Colonic mucosa (tissue), 4 donors: ENCODE measurements around the gene PTTG1IP2. TPM values are rescaled to one million over a fixed set of nuclear protein-coding genes. Genes with fewer than 3 reads are reported as not detected.

Source experiments
- DNase-seq: peaks from one replicate; pipeline ENCODE4 v3.0.0-alpha.2; 2020
- H3K27ac ChIP-seq: fragments of 200-600 bp; one replicate; pipeline ENCODE4 v1.8.0; 2021
- H3K27me3 ChIP-seq: fragments of 200-600 bp; one replicate; pipeline ENCODE4 v1.8.0; 2021
- H3K36me3 ChIP-seq: fragments of 200-600 bp; one replicate; pipeline ENCODE4 v1.8.0; 2021
- H3K4me1 ChIP-seq: fragments of 200-600 bp; one replicate; pipeline ENCODE4 v1.8.0; 2021; ENCODE audit warnings: mild to moderate bottlenecking
- H3K4me3 ChIP-seq: fragments of 200-600 bp; one replicate; pipeline ENCODE4 v1.8.0; 2021
- H3K9ac ChIP-seq, 2 donors: one replicate each; pipeline ENCODE4 v1.7.0; 2013; ENCODE audit warnings: control low read depth in 2 of 2, low read depth in 2 of 2, low read length in 2 of 2
- H3K9me3 ChIP-seq: fragments of 200-600 bp; one replicate; pipeline ENCODE4 v1.8.0; 2021
- CTCF ChIP-seq: fragments of 200-600 bp; IDR thresholded peaks from one replicate; pipeline ENCODE4 v1.8.0; 2022; ENCODE audit warnings: antibody characterized with exemption, mild to moderate bottlenecking
- intact Hi-C: fragments of 100-400 bp; cut with DNase I; formaldehyde crosslinking; loops from one replicate; pipeline ENCODE4 v1.14.1; 2022
- total RNA-seq, 2 donors: library from RNA; stranded (reverse); fragmentation: NEBNext Ultra II Directional in 1 of 2; extraction: Animal tissue kit (Norgen Biotek cat#: 25700) in 1 of 2; gene quantifications; one replicate each; pipeline ENCODE4 v1.2.1, GENCODE V29; 2021
- donor health status: healthy.
- donor health status: DM: no; HTN: no; CAD: no.
- donor health status: DM: no; HTN: no; CAD: no.

PTTG1IP2 gene
- total RNA-seq, 2 donors from 2014 or later = not detected

DNA sequence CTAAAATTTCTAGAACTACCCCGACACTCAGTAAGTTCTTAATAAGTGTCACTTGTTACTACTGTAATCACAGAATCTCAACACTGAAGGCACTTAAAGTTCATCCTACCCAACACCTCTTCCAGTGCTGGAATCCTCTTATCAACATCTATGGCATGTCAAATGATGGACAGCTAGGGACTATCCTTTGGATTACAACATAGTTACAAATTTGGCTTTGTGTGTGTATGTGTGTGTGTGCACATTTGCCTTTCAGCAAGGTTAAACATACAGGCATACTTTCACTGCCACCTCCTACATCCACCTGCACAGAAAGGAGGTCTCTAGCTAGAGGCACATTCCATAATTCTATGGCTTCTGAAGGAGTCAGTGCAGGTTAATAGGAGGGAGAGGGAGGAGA is 25.8 kb downstream of the PTTG1IP2 start:
- H3K4me1 ChIP-seq = no peaks in the 10 kb centered on the region
- H3K4me3 ChIP-seq = no peak overlapping the region
- DNase-seq = no peak
- H3K27ac ChIP-seq = no peak overlapping the region
- TF ChIP-seq CTCF = no peak
- H3K9ac ChIP-seq = no peak overlapping the region
- H3K9me3 ChIP-seq = no peaks in the 10 kb centered on the region
- no peaks in the 10 kb centered on the region for H3K36me3 ChIP-seq
- intact Hi-C loops = no loop called here
- no peaks in the 10 kb centered on the region for H3K27me3 ChIP-seq

GRCh38 chr7:90502539-90502938 is 33.1 kb downstream of the PTTG1IP2 start:
- TF ChIP-seq CTCF = no peak
- intact Hi-C loops = no loop called here

DNA sequence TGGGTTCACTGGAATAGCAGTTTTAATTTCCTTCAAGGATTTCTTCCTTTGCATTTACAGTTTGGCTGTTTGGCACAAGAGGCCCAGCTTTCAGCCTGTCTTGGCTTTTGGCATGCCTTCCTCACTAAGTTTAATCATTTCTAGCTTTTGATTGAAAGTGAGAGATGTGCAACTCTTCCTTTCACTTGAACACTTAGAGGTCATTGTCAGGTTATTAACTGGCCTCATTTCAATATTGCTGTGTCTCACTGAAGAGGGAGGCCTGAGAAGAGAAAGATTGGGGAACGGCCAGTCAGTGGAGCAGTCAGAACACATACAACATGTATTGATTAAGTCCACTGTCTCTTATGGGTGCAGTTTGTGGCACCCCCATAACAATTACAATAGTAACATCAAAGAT is 33.9 kb downstream of the PTTG1IP2 start:
- no peaks in the 10 kb centered on the region for H3K9me3 ChIP-seq
- TF ChIP-seq CTCF = no peak
- no peak for DNase-seq
- no peak overlapping the region for H3K9ac ChIP-seq
- H3K4me3 ChIP-seq = no peak overlapping the region
- H3K27ac ChIP-seq = no peak overlapping the region
- intact Hi-C loops = no loop called here
- H3K27me3 ChIP-seq = no peaks in the 10 kb centered on the region
- H3K4me1 ChIP-seq = no peaks in the 10 kb centered on the region
- H3K36me3 ChIP-seq = no peaks in the 10 kb centered on the region

More at GRCh38 chr7:90502539-90502938, 33.1 kb downstream of the PTTG1IP2 start:
- Histone ChIP-seq H3K27ac (no peak overlapping the region), H3K9me3 (no peaks in the 10 kb centered on the region), H3K4me3 (no peak overlapping the region), H3K9ac (no peak overlapping the region), H3K4me1 (no peaks in the 10 kb centered on the region), H3K27me3 (no peaks in the 10 kb centered on the region), H3K36me3 (no peaks in the 10 kb centered on the region)
- DNase-seq = no peak

DNA sequence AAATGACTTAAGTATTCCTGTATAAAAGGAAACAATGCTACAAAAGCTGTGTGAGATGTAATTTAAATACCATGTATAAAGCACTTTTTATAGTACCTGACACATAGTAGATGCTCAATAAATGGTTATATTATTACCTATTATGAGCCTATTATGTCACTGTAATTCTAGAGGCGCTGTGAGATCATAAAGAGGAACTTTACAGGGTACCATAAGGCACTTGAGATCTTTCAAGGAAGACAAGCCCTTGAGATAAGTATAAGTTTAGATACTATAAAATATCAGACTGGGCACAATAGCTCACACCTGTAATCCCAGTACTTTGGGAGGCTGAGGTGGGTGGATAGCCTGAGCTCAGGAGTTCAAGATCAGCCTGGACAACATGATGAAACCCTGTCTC is 38.3 kb downstream of the PTTG1IP2 start:
- H3K27me3 ChIP-seq = no peaks in the 10 kb centered on the region
- intact Hi-C loops = no loop called here
- no peak for TF ChIP-seq CTCF
- H3K9me3 ChIP-seq = no peaks in the 10 kb centered on the region
- H3K4me1 ChIP-seq = no peaks in the 10 kb centered on the region
- no peaks in the 10 kb centered on the region for H3K36me3 ChIP-seq
- H3K9ac ChIP-seq = no peak overlapping the region
- H3K4me3 ChIP-seq = no peak overlapping the region
- DNase-seq = no peak
- no peak overlapping the region for H3K27ac ChIP-seq

- intact Hi-C loops = no loop called here
- H3K27me3 ChIP-seq = no peaks in the 10 kb centered on the region
- H3K9ac ChIP-seq = no peak overlapping the region
- H3K27ac ChIP-seq = no peak overlapping the region
- H3K4me3 ChIP-seq = no peak overlapping the region
- DNase-seq = no peak
- H3K4me1 ChIP-seq = no peaks in the 10 kb centered on the region
- H3K9me3 ChIP-seq = no peaks in the 10 kb centered on the region
- no peaks in the 10 kb centered on the region for H3K36me3 ChIP-seq
- TF ChIP-seq CTCF = no peak
Observed at GRCh38 chr7:90511776-90512175, 42.3 kb downstream of the PTTG1IP2 start.

DNA sequence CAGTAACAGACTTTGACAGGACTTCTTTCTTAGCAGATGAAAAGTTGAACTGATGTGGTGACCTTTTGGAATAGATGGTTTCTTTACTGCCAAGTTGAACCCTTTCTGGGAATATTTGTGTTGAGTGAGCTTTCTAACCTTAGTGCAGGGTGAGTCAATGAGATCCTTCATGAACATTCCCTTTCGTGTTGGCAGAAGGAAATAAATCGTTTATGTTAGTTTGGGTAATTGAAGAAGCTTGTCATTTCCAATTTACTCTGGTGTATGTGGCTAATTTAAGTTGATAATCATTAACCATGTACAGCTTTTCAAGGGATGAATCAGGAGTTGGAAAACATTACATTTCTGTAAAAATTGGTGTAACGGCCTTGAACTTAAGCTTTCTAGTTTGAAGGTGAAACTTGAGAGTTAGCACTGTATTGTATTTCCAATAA is 43.4 kb downstream of the PTTG1IP2 start:
- no peak for TF ChIP-seq CTCF
- no peak overlapping the region for H3K4me3 ChIP-seq
- H3K27ac ChIP-seq = peak overlapping the region; percentile 8
- no peaks in the 10 kb centered on the region for H3K36me3 ChIP-seq
- H3K27me3 ChIP-seq = no peaks in the 10 kb centered on the region
- intact Hi-C loops = no loop called here
- no peaks in the 10 kb centered on the region for H3K9me3 ChIP-seq
- no peak overlapping the region for H3K9ac ChIP-seq
- H3K4me1 ChIP-seq = no peaks in the 10 kb centered on the region
- DNase-seq = no peak
